OCI-LY7 (cell line): ENCODE results near the gene TLX1. TPM values are rescaled to one million over a fixed set of nuclear protein-coding genes. Genes with fewer than 3 reads are reported as not detected.
"Not testable (repeated sequence)": the region's sequence is repeated elsewhere in the genome, so short reads cannot be mapped to it uniquely, and the experiment has no call there.

Source experiments
- BruUV-seq: library from RNA; stranded (reverse); fragments of 400-500 nt; replicated peaks from 2 replicates; lab custom pipeline; 2021; lab: Mats Ljungman, UMichigan
- CTCF ChIA-PET: fragments of 300-600 bp; sonication (Branson Sonifier 250); formaldehyde crosslinking; loops from one replicate; lab custom pipeline; 2022; ENCODE audit warnings: antibody characterized with exemption; ENCODE audit not compliant: unreplicated experiment; lab: Charles Lee
- POLR2A ChIA-PET: fragments of 300-600 bp; sonication (Branson Sonifier 250); formaldehyde crosslinking; loops from one replicate; lab custom pipeline; 2022; ENCODE audit warnings: antibody characterized with exemption; lab: Charles Lee
- DNase-seq: peaks from one replicate; pipeline ENCODE4 v3.0.0-alpha.2; 2015; ENCODE audit warnings: low spot score
- H2AFZ ChIP-seq: fragments of 200-600 bp; sonication (generic), shearing (Covaris generic); 2 replicates; pipeline ENCODE4 v1.6.1; 2014; ENCODE audit warnings: mild to moderate bottlenecking, antibody characterized with exemption, low read length, moderate library complexity
- H3K27ac ChIP-seq: fragments of 200-600 bp; sonication (generic); 2 replicates; pipeline ENCODE4 v1.5.1; 2014; ENCODE audit warnings: mixed run types, low read depth, mild to moderate bottlenecking, moderate library complexity, low read length, inconsistent platforms; ENCODE audit not compliant: poor library complexity, severe bottlenecking
- H3K36me3 ChIP-seq: fragments of 200-600 bp; sonication (generic); 2 replicates; pipeline ENCODE4 v1.6.1; 2014; ENCODE audit warnings: mild to moderate bottlenecking, antibody characterized with exemption, low read length, moderate library complexity, mixed read lengths; ENCODE audit not compliant: insufficient read depth
- H3K4me1 ChIP-seq: fragments of 200-600 bp; sonication (generic); 2 replicates; pipeline ENCODE4 v1.5.1; 2014; ENCODE audit warnings: mild to moderate bottlenecking, low read length; ENCODE audit not compliant: insufficient read depth, poor library complexity, severe bottlenecking
- H3K4me2 ChIP-seq: fragments of 200-600 bp; sonication (generic); 2 replicates; pipeline ENCODE4 v1.6.1; 2014; ENCODE audit warnings: mild to moderate bottlenecking, low read length
- H3K4me3 ChIP-seq: fragments of 200-600 bp; sonication (generic); 2 replicates; pipeline ENCODE4 v1.5.1; 2014; ENCODE audit warnings: mild to moderate bottlenecking, low read depth, low read length; ENCODE audit not compliant: poor library complexity, severe bottlenecking
- H3K79me2 ChIP-seq: fragments of 200-600 bp; sonication (generic); 2 replicates; pipeline ENCODE4 v1.6.1; 2016; ENCODE audit warnings: low read depth, mild to moderate bottlenecking, low read length, moderate library complexity, mixed read lengths; ENCODE audit not compliant: insufficient read depth
- H3K9me2 ChIP-seq: fragments of 200-600 bp; sonication (generic); 2 replicates; pipeline ENCODE4 v1.6.1; 2016; ENCODE audit warnings: mild to moderate bottlenecking, low read length, mixed read lengths; ENCODE audit not compliant: insufficient read depth
- H3K9me3 ChIP-seq: fragments of 200-600 bp; sonication (generic); 2 replicates; pipeline ENCODE4 v1.6.1; 2014; ENCODE audit warnings: mild to moderate bottlenecking, mixed run types, low read length, mixed read lengths
- H4K20me1 ChIP-seq: fragments of 200-600 bp; sonication (generic); 2 replicates; pipeline ENCODE4 v1.6.1; 2014; ENCODE audit warnings: mild to moderate bottlenecking, antibody characterized with exemption, low read length, moderate library complexity, mixed read lengths; ENCODE audit not compliant: insufficient read depth
- EZH2phosphoT487 ChIP-seq: fragments of 200-600 bp; sonication (generic); IDR thresholded peaks from 2 replicates; pipeline ENCODE4 v1.6.1; 2018; ENCODE audit warnings: low read depth, borderline replicate concordance, mild to moderate bottlenecking, mixed run types, antibody characterized with exemption, low read length, moderate library complexity, mixed read lengths
- intact Hi-C: fragments of 100-400 bp; cut with micrococcal nuclease; formaldehyde crosslinking; loops from one replicate; pipeline ENCODE4 v1.10.0; 2022; ENCODE audit not compliant: unreplicated experiment
- total RNA-seq, 2 experiments: library from RNA; depleted of rRNA in 1 of 2; stranded (reverse); fragments of >200 nt in 1 of 2; shearing (Covaris generic) in 1 of 2; gene quantifications; 2 replicates each; pipeline ENCODE4 v1.2.3, GENCODE V29; 2014 to 2022
- TF ChIP-seq, protein P1 (sequence below): fragments of 200-600 bp; sonication (generic); conservative IDR thresholded peaks from 2 replicates; pipeline ENCODE4 v1.5.1; 2014; ENCODE audit warnings: mild to moderate bottlenecking, antibody characterized with exemption, low read length, moderate library complexity, mixed read lengths

Gene TLX1
- total RNA-seq, 2 experiments from 2014 or later: not detected

DNA sequence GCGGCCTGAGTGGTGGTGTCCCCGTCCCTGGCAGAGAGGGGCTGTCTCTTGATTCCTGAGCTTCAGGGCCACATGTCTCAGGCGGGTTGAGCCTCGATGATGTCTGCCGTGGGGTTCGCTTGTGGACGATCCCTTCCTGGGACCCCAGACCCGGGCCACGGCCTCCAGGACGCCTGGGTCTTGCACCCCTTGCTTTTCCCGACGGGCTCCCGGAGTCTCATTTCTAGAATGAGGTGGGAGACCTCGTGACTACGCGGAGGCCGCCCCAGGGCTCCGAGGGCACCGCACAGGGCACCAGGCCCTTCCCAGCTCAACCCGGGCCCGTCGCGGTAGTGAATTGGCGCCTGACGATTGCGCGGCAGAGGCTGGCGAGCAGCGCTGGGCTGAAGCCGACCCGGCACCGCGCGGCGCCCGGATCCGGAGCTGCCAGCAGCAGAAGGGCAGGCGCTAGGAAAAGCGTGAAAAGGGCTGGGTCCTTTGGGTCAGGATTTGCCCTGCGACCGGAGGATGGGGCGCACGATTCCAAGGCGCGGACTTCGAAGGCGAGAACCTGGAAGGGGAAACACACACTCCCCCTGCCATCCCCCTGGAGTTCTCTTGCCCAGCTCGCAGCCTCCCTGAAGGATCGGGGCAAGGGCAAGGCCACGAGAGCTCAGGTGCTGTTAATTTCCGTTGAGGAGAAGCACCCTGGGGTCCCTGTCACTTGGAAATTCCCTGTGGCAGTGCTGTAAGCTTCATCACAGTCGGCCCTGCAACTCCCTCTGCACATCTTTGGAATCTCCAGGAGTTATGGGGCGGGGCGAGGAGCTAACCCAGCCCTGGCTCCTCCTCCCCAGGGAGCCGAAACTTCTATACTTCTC, 15.5 kb downstream of the TLX1 start:
- ChIA-PET CTCF (no interaction called here), POLR2A (no interaction called here)
- TF ChIP-seq, protein P1, sequence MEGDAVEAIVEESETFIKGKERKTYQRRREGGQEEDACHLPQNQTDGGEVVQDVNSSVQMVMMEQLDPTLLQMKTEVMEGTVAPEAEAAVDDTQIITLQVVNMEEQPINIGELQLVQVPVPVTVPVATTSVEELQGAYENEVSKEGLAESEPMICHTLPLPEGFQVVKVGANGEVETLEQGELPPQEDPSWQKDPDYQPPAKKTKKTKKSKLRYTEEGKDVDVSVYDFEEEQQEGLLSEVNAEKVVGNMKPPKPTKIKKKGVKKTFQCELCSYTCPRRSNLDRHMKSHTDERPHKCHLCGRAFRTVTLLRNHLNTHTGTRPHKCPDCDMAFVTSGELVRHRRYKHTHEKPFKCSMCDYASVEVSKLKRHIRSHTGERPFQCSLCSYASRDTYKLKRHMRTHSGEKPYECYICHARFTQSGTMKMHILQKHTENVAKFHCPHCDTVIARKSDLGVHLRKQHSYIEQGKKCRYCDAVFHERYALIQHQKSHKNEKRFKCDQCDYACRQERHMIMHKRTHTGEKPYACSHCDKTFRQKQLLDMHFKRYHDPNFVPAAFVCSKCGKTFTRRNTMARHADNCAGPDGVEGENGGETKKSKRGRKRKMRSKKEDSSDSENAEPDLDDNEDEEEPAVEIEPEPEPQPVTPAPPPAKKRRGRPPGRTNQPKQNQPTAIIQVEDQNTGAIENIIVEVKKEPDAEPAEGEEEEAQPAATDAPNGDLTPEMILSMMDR: no peak
- no peak for TF ChIP-seq EZH2phosphoT487
- Histone ChIP-seq H3K4me3 (no peak overlapping the region), H2AFZ (no peak overlapping the region), H4K20me1 (no peaks in the 10 kb centered on the region), H3K36me3 (no peaks in the 10 kb centered on the region), H3K79me2 (no peaks in the 10 kb centered on the region), H3K9me2 (no peaks in the 10 kb centered on the region), H3K4me1 (no peaks in the 10 kb centered on the region), H3K4me2 (no peak overlapping the region), H3K9me3 (no peaks in the 10 kb centered on the region), H3K27ac (no peak overlapping the region)
- no TSS peak for BruUV-seq
- DNase-seq: no peak
- intact Hi-C loops: no loop called here

- Histone ChIP-seq H4K20me1 (no peaks in the 10 kb centered on the region), H3K27ac (no peak overlapping the region), H3K4me1 (no peaks in the 10 kb centered on the region), H3K4me3 (no peak overlapping the region), H3K4me2 (no peak overlapping the region), H3K9me2 (no peaks in the 10 kb centered on the region), H3K79me2 (no peaks in the 10 kb centered on the region), H2AFZ (no peak overlapping the region), H3K36me3 (no peaks in the 10 kb centered on the region), H3K9me3 (no peaks in the 10 kb centered on the region)
- CTCF ChIA-PET: no interaction called here
- POLR2A ChIA-PET: interaction anchor here (0.5 kb wide), 1 partner anchor 125 kb away, joined by 4 read pairs; no protein-coding TSS in a partner anchor
- BruUV-seq: no TSS peak
- intact Hi-C loops: no loop called here
- no peak for TF ChIP-seq EZH2phosphoT487
- TF ChIP-seq, protein P1: no peak
- DNase-seq: no peak
These were observed 20.3 kb downstream of the TLX1 start for GRCh38 chr10:101151395-101151794.

- Histone ChIP-seq H3K4me1 (no peaks in the 10 kb centered on the region), H2AFZ (no peak overlapping the region), H3K4me3 (no peak overlapping the region), H3K27ac (no peak overlapping the region), H3K9me2 (no peaks in the 10 kb centered on the region), H3K79me2 (no peaks in the 10 kb centered on the region), H3K36me3 (no peaks in the 10 kb centered on the region), H4K20me1 (no peaks in the 10 kb centered on the region), H3K9me3 (no peaks in the 10 kb centered on the region), H3K4me2 (no peak overlapping the region)
- CTCF ChIA-PET: no interaction called here
- intact Hi-C loops: no loop called here
- TF ChIP-seq EZH2phosphoT487: no peak
- TF ChIP-seq, protein P1: no peak
- POLR2A ChIA-PET: interaction anchor here (0.7 kb wide), 1 partner anchor 541 kb away, joined by 3 read pairs; no protein-coding TSS in a partner anchor
- DNase-seq: no peak
- BruUV-seq: no TSS peak
These were observed 21.2 kb downstream of the TLX1 start for GRCh38 chr10:101152316-101152715.

DNA sequence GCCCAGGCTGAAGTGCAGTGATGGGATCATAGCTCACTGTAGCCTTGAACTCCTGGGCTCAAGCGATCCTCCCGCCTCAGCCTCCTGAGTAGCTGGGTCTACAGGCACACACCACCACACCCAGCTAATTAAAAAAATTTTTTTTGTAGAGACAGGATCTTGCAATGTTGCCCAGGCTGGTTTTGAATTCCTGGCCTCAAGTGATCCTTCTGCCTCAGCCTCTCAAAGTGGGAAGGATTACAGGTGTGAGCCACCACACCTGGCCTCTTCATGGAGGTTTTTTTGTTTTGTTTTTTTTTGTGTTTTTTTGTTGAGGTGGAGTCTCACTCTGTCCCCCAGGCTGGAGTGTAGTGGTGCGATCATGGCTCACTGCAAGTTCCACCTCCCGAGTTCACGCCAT, 23.4 kb downstream of the TLX1 start:
- intact Hi-C loops, POLR2A ChIA-PET, H3K27ac ChIP-seq, CTCF ChIA-PET, BruUV-seq, H3K36me3 ChIP-seq, H3K79me2 ChIP-seq, H3K4me2 ChIP-seq, H4K20me1 ChIP-seq, H3K4me1 ChIP-seq, H3K9me3 ChIP-seq, DNase-seq, H2AFZ ChIP-seq, H3K9me2 ChIP-seq, H3K4me3 ChIP-seq: not testable (repeated sequence)
